ENCODE results near the gene SLC2A9. TPM values are rescaled to one million over a fixed set of nuclear protein-coding genes. Genes with fewer than 3 reads are reported as not detected.

The SLC2A9 gene
- total RNA-seq, 4 donors from 2014 or later = 5.6 to 10.5 (median 6.5) TPM

DNA sequence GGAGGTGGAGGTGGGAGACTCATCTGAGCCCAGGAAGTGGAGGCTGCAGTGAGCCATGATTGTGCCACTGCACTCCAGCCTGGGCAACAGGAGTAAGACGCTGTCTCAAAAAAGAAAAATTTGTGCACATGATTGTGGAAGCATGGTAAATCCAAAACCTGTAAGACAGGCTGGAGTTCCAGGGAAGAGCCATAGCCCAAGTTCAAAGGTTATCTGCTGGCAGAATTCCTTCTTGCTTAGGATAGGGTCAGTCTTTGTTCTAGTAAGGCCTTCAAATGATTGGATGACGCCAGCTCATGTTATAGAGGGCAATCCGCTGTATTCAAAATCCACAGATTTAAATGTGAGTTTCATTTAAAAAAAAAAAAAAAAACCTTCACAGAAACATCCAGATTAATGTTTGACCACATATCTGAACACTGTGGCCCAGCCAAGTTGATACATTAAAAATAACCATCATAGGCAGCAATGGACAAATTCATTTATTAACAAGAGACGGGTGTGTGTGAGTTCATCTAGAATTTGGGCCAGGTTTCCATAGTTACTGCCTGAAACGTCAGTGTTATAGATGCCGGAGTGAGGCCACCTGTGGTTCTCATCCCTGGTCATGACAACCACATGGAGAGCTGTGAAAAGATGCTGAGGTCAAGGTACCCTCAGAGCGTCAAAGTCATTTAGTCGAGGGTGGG, 35.2 kb upstream of the SLC2A9 start:
- 54% methylated on average over 8 of the region's 8 CpGs for WGBS
- peaks cover 0 to 4% (median 0%) of the 10 kb centered on the region in 4 donors for H3K36me3 ChIP-seq
- no peaks in the 10 kb centered on the region for H3K9me3 ChIP-seq
- intact Hi-C loops (cut with DNase I) = no loop called here
- TF ChIP-seq CTCF (IDR thresholded peaks at IDR 0.05) (no peak), POLR2A (IDR thresholded peaks at IDR 0.05; ENCODE audit: low read depth) (no peak), POLR2AphosphoS5 (IDR thresholded peaks at IDR 0.05) (peak in 1 of 2 donors; percentile 13), EP300 (IDR thresholded peaks at IDR 0.05) (no peak)
- H3K27ac ChIP-seq (replicated peaks in 1 of 4) = peak overlapping the region in 1 of 4 donors; percentile 55
- no peaks in the 10 kb centered on the region for H3K27me3 ChIP-seq
- H3K4me3 ChIP-seq = no peak overlapping the region
- DNase-seq (ENCODE audit: extremely low spot score) = peak; percentile 3
- peaks cover 10 to 32% (median 25%) of the 10 kb centered on the region in 4 donors for H3K4me1 ChIP-seq

DNA sequence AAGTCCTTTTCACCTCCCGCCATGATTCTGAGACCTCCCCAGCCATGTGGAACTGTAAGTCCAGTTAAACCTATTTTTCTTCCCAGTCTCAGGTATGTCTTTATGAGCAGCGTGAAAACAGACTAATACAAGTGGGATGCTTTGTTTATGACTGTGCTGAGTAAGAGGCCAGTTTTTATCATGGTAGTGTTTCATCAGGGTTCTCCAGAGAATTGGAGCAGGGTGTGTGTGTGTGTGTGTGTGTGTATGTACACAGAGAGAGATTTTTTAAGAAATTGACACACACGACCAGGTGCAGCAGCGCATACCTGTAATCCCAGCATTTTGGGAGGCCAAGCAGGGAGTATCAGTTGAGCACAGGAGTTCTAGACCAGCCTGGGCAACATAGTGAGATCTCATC, 34.6 kb upstream of the SLC2A9 start:
- no peak overlapping the region for H3K4me3 ChIP-seq
- WGBS = 90% methylated on average over 4 of the region's 4 CpGs
- intact Hi-C loops (cut with DNase I) = no loop called here
- H3K27ac ChIP-seq (replicated peaks in 1 of 4) = no peak overlapping the region
- H3K27me3 ChIP-seq = no peaks in the 10 kb centered on the region
- peak; percentile 1 for DNase-seq (ENCODE audit: extremely low spot score)
- H3K4me1 ChIP-seq = peaks cover 10 to 32% (median 25%) of the 10 kb centered on the region in 4 donors
- no peaks in the 10 kb centered on the region for H3K9me3 ChIP-seq
- TF ChIP-seq EP300 (IDR thresholded peaks at IDR 0.05) = no peak
- no peak for TF ChIP-seq POLR2AphosphoS5 (IDR thresholded peaks at IDR 0.05)
- TF ChIP-seq CTCF (IDR thresholded peaks at IDR 0.05) = no peak
- no peak for TF ChIP-seq POLR2A (IDR thresholded peaks at IDR 0.05; ENCODE audit: low read depth)
- H3K36me3 ChIP-seq = peaks cover 0 to 4% (median under 1%) of the 10 kb centered on the region in 4 donors

- Histone ChIP-seq H3K4me1 (peaks cover 10 to 32% (median 25%) of the 10 kb centered on the region in 4 donors), H3K9me3 (no peaks in the 10 kb centered on the region), H3K4me3 (no peak overlapping the region), H3K27ac (replicated peaks in 1 of 4) (no peak overlapping the region), H3K36me3 (peaks cover 0 to 14% (median 5%) of the 10 kb centered on the region in 4 donors), H3K27me3 (no peaks in the 10 kb centered on the region)
- TF ChIP-seq CTCF (IDR thresholded peaks at IDR 0.05) = no peak
- TF ChIP-seq EP300 (IDR thresholded peaks at IDR 0.05) = no peak
- TF ChIP-seq POLR2A (IDR thresholded peaks at IDR 0.05; ENCODE audit: low read depth) = no peak
- no peak for TF ChIP-seq POLR2AphosphoS5 (IDR thresholded peaks at IDR 0.05)
- intact Hi-C loops (cut with DNase I) = no loop called here
- peak; percentile 31 for DNase-seq (ENCODE audit: extremely low spot score)
- WGBS = 66% methylated on average over 4 of the region's 4 CpGs
Measured at GRCh38 chr4:10054571-10055041, 33.3 kb upstream of the SLC2A9 start.

GRCh38 chr4:10053635-10054453, 32.5 kb upstream of the SLC2A9 start:
- Histone ChIP-seq H3K36me3 (peaks cover 0 to 15% (median 4%) of the 10 kb centered on the region in 4 donors), H3K4me1 (peaks cover 10 to 32% (median 25%) of the 10 kb centered on the region in 4 donors), H3K27ac (replicated peaks in 1 of 4) (peak overlapping the region in 1 of 4 donors; percentile 24), H3K9me3 (no peaks in the 10 kb centered on the region), H3K4me3 (no peak overlapping the region), H3K27me3 (no peaks in the 10 kb centered on the region)
- peak; percentile 55 for DNase-seq (ENCODE audit: extremely low spot score)
- TF ChIP-seq POLR2AphosphoS5 (IDR thresholded peaks at IDR 0.05) = no peak
- TF ChIP-seq CTCF (IDR thresholded peaks at IDR 0.05) = no peak
- TF ChIP-seq EP300 (IDR thresholded peaks at IDR 0.05) = no peak
- 81% methylated on average over 8 of the region's 8 CpGs for WGBS
- intact Hi-C loops (cut with DNase I) = no loop called here
